ENCODE measurements around the gene CCNT2. TPM values are rescaled to one million over a fixed set of nuclear protein-coding genes. Genes with fewer than 3 reads are reported as not detected.
A peak's percentile ranks its signal among the peaks of the same experiment; 100 is the strongest.

Gene CCNT2
- polyA plus RNA-seq (2011; rRNA removed) (13.7 and 14.9 TPM in 2 replicates), polyA minus RNA-seq (2011; rRNA and poly(A)+ RNA removed) (16.8 and 28.7 TPM in 2 replicates)

- CTCF ChIA-PET: interaction anchor here (1.3 kb wide), 1 partner anchor 468 kb away, joined by 3 read pairs; no protein-coding TSS in a partner anchor
- Histone ChIP-seq H3K4me3 (ENCODE audit: low read depth, low read length) (peak within 1 kb of the TSS; percentile 91), H3K27ac (ENCODE audit: low read depth, low read length) (peak within 1 kb of the TSS; percentile 97), H3K27me3 (ENCODE audit: control insufficient read depth, insufficient read depth, low read length) (no peaks in the 10 kb centered on the region), H3K9me3 (ENCODE audit: control insufficient read depth, insufficient read depth, low read length) (no peaks in the 10 kb centered on the region; the same call in 1 of the 2 replicates)
- POLR2A ChIA-PET: no interaction called here
- no peak for TF ChIP-seq CTCF (IDR thresholded peaks at IDR 0.05; ENCODE audit: low read depth, low read length)
- DNase-seq (ENCODE audit: low read depth, low spot score): peak; percentile 98
These were observed at the start of gene CCNT2 for GRCh38 chr2:134918526-134919340. TSS of gene CCNT2 (plus strand) at chr2:134918822. CDS start at chr2:134918855, 33 bp downstream.

DNA sequence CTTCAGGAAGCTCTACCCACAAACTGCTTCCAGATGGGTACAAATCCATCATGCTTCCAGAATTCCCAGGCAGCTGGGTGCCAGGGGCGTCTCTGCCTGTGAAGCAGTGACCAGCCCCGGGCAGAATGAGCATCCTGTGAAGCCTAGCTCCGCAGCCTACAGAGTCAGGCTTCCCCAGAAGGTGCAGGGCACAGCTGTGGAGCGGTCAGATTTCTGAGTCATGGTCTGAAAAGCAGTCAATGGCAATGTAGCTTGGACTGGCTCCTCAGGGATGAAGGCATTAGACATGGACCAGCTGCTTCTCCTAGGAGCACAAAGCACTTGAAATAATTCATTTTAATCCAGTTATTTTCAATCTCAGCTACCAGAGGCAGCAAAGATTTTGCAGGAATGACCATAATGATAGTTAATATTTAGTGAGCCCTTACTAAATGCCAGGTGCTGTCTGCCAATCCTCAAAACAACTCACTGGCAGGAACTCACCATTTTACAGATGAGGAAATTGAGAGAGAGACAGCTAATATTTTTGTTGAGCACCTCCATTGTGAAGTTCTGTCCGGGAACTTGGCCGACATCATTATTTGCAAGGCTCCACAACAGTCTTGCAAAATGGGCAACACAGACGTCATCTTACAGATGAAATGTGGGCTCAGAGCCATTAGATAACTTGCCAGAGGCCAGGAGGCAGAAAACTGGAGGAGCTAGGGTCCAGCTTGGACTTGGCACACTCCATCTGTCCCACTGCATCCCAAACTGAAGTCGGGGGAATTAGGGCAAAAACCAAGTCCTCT lies 48.5 kb upstream of the CCNT2 start:
- DNase-seq (ENCODE audit: low read depth, low spot score): peak; percentile 55
- H3K27me3 ChIP-seq (ENCODE audit: control insufficient read depth, insufficient read depth, low read length): no peaks in the 10 kb centered on the region
- no peaks in the 10 kb centered on the region for H3K9me3 ChIP-seq (ENCODE audit: control insufficient read depth, insufficient read depth, low read length)
- TF ChIP-seq CTCF (IDR thresholded peaks at IDR 0.05; ENCODE audit: low read depth, low read length): no peak
- H3K4me3 ChIP-seq (ENCODE audit: low read depth, low read length): no peak overlapping the region
- H3K27ac ChIP-seq (ENCODE audit: low read depth, low read length): no peak overlapping the region
- POLR2A ChIA-PET: interaction anchor here (0.6 kb wide), 1 partner anchor 60 kb away, joined by 3 read pairs; no protein-coding TSS in a partner anchor
- CTCF ChIA-PET: no interaction called here

GRCh38 chr2:134873152-134873551 lies 45.5 kb upstream of the CCNT2 start:
- POLR2A ChIA-PET: no interaction called here
- TF ChIP-seq CTCF (IDR thresholded peaks at IDR 0.05; ENCODE audit: low read depth, low read length): no peak
- Histone ChIP-seq H3K27me3 (ENCODE audit: control insufficient read depth, insufficient read depth, low read length) (no peaks in the 10 kb centered on the region), H3K4me3 (ENCODE audit: low read depth, low read length) (no peak overlapping the region), H3K27ac (ENCODE audit: low read depth, low read length) (no peak overlapping the region), H3K9me3 (ENCODE audit: control insufficient read depth, insufficient read depth, low read length) (no peaks in the 10 kb centered on the region)
- DNase-seq (ENCODE audit: low read depth, low spot score): no peak
- CTCF ChIA-PET: no interaction called here

- TF ChIP-seq CTCF (IDR thresholded peaks at IDR 0.05; ENCODE audit: low read depth, low read length): no peak
- H3K27ac ChIP-seq (ENCODE audit: low read depth, low read length): no peak overlapping the region
- POLR2A ChIA-PET: no interaction called here
These were observed 43.3 kb upstream of the CCNT2 start for GRCh38 chr2:134875309-134875708.

More at GRCh38 chr2:134875309-134875708, 43.3 kb upstream of the CCNT2 start:
- CTCF ChIA-PET: interaction anchor here (1.6 to 2.0 kb wide), 2 partner anchors 23 to 424 kb away, joined by 3 to 4 read pairs; no protein-coding TSS in a partner anchor
- no peak for DNase-seq (ENCODE audit: low read depth, low spot score)
- H3K4me3 ChIP-seq (ENCODE audit: low read depth, low read length): no peak overlapping the region
- H3K9me3 ChIP-seq (ENCODE audit: control insufficient read depth, insufficient read depth, low read length): no peaks in the 10 kb centered on the region
- no peaks in the 10 kb centered on the region for H3K27me3 ChIP-seq (ENCODE audit: control insufficient read depth, insufficient read depth, low read length)

All from AG04450 (cell line).